ENCODE data around the gene ELFN2.

DNA sequence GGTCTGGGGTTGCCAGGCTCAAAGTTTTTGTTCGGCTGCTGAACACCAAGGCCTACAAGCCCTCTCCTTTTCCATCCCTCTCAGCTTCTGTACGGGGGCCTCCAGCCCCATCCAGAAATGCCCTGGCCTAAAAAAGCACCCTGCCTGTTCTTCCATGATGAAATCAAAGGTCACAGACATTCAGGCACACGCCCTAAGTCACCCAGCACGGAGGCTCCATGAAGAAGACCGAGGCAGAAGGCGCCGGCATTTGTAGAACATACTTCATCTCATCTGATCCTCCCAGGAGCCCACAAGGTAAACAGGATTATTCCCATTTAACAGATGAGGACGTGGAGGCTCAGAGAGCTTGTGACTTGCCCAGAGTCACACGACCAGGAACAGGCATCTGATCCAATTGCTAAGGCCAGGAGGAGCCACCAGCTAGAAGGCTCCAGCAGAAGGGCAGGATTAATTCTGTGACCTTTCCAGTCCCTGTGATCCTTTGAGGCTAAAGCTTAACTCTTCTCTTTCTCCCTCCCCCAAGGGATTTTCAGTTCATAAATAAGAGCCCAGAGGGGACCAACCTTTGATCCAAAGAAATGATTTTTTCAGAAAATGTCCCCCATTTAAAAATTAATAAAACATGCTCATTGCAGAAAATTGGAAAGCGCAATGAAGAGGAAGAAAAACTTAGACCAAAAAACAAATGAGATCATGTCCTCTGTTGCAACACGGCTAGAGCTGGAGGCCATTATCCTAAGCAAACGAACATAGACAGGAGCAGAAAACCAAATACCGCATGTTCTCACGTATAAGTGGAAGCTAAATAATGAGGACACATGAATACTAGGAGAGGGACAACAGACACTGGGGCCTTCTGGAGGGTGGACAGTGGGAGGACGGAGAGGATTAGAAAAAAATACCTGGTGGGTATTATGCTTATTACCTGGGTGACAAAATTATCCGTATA, 106.3 kb downstream of the ELFN2 start:
- TF ChIP-seq, protein P1, sequence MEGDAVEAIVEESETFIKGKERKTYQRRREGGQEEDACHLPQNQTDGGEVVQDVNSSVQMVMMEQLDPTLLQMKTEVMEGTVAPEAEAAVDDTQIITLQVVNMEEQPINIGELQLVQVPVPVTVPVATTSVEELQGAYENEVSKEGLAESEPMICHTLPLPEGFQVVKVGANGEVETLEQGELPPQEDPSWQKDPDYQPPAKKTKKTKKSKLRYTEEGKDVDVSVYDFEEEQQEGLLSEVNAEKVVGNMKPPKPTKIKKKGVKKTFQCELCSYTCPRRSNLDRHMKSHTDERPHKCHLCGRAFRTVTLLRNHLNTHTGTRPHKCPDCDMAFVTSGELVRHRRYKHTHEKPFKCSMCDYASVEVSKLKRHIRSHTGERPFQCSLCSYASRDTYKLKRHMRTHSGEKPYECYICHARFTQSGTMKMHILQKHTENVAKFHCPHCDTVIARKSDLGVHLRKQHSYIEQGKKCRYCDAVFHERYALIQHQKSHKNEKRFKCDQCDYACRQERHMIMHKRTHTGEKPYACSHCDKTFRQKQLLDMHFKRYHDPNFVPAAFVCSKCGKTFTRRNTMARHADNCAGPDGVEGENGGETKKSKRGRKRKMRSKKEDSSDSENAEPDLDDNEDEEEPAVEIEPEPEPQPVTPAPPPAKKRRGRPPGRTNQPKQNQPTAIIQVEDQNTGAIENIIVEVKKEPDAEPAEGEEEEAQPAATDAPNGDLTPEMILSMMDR (IDR thresholded peaks at IDR 0.05) = no peak
- no peak for TF ChIP-seq POLR2A (IDR thresholded peaks at IDR 0.05)

Data from breast epithelium (tissue), 3 donors.